ENCODE results near the gene ODAPH. TPM values are rescaled to one million over a fixed set of nuclear protein-coding genes. Genes with fewer than 3 reads are reported as not detected.
A peak's percentile ranks its signal among the peaks of the same experiment; 100 is the strongest.
"Not testable (repeated sequence)": the region's sequence is repeated elsewhere in the genome, so short reads cannot be mapped to it uniquely, and the experiment has no call there.

ODAPH gene
- total and polyA plus RNA-seq, 2 donors (not counting 1 experiment from before 2014, with no cell fraction given), result not detected

DNA sequence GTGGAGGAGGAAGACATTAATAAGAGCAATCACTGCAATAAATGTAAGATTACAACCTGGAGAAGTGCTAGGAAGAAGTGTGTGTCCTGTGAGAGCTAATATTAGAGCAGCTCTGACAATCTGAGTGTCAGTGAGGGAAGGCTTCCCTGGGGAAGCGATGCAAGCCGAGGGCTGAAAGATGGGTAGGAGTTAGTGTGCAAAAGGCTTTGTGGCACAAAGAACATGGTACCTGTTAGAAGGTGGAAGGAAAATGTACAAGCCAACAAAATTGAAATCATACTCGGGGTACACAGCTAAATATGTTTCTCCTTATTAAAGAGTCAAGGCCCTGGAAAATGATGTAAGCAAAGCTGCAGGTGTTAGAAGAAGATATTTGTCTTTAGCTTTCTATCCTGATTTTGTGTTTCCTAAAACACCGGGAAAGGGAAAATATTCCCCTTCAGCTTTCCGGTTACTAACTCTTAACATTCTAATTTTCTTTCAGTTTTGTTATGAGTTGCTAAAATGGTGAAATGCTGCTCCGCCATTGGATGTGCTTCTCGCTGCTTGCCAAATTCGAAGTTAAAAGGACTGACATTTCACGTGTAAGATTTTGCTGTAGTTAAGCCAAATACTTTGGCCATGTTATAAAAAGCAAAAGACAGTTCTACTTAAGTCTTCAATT lies 40.8 kb upstream of the ODAPH start:
- Histone ChIP-seq H3K9ac (ENCODE audit: insufficient read depth, low read length) (peak overlapping the region; percentile 96), H3K4me1 (ENCODE audit: control insufficient read depth, extremely low read depth, insufficient read depth, low read length) (peaks cover 3% of the 10 kb centered on the region), H3K79me2 (ENCODE audit: control insufficient read depth, insufficient read depth, low read length) (peaks cover 40% of the 10 kb centered on the region), H3K27me3 (ENCODE audit: control insufficient read depth, insufficient read depth, low read length) (no peaks in the 10 kb centered on the region), H3K4me2 (ENCODE audit: extremely low read depth, insufficient read depth, low read length) (peak overlapping the region; percentile 87), H3K27ac (ENCODE audit: insufficient read depth, low read length) (peak overlapping the region; percentile 97), H4K20me1 (ENCODE audit: control insufficient read depth, extremely low read depth, insufficient read depth, low read length) (no peaks in the 10 kb centered on the region), H3K4me3 (replicated peaks in 1 of 4; ENCODE audit: control extremely low read depth in 1 of 4, insufficient read depth in 1 of 4, low read depth in 3 of 4, low read length in 4 of 4) (peak overlapping the region; percentile 83 to 97 (median 86)), H2AFZ (ENCODE audit: low read length) (peak overlapping the region; percentile 99), H3K9me3 (ENCODE audit: control insufficient read depth, insufficient read depth, low read depth, low read length) (no peaks in the 10 kb centered on the region), H3K36me3 (ENCODE audit: control insufficient read depth, insufficient read depth, low read length) (peaks cover 6% of the 10 kb centered on the region)
- DNase-seq (ENCODE audit: low read depth in 2 of 2), result no peak
- no peak for TF ChIP-seq EZH2 (IDR thresholded peaks at IDR 0.05; ENCODE audit: low read length, missing control alignments)
- TF ChIP-seq, protein P1, sequence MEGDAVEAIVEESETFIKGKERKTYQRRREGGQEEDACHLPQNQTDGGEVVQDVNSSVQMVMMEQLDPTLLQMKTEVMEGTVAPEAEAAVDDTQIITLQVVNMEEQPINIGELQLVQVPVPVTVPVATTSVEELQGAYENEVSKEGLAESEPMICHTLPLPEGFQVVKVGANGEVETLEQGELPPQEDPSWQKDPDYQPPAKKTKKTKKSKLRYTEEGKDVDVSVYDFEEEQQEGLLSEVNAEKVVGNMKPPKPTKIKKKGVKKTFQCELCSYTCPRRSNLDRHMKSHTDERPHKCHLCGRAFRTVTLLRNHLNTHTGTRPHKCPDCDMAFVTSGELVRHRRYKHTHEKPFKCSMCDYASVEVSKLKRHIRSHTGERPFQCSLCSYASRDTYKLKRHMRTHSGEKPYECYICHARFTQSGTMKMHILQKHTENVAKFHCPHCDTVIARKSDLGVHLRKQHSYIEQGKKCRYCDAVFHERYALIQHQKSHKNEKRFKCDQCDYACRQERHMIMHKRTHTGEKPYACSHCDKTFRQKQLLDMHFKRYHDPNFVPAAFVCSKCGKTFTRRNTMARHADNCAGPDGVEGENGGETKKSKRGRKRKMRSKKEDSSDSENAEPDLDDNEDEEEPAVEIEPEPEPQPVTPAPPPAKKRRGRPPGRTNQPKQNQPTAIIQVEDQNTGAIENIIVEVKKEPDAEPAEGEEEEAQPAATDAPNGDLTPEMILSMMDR (conservative IDR thresholded peaks at IDR 0.05 in 1 of 2, IDR thresholded peaks at IDR 0.05 in 1 of 2; ENCODE audit: low read depth in 1 of 2, low read length in 2 of 2), result no peak

GRCh38 chr4:75516144-75516543 lies 39.7 kb upstream of the ODAPH start:
- no peaks in the 10 kb centered on the region for H3K27me3 ChIP-seq (ENCODE audit: control insufficient read depth, insufficient read depth, low read length)
- no peaks in the 10 kb centered on the region for H4K20me1 ChIP-seq (ENCODE audit: control insufficient read depth, extremely low read depth, insufficient read depth, low read length)
- no peak for DNase-seq (ENCODE audit: low read depth in 2 of 2)
- no peak overlapping the region for H3K4me3 ChIP-seq (replicated peaks in 1 of 4; ENCODE audit: control extremely low read depth in 1 of 4, insufficient read depth in 1 of 4, low read depth in 3 of 4, low read length in 4 of 4)
- H3K27ac ChIP-seq (ENCODE audit: insufficient read depth, low read length), result no peak overlapping the region
- H3K9me3 ChIP-seq (ENCODE audit: control insufficient read depth, insufficient read depth, low read depth, low read length), result no peaks in the 10 kb centered on the region
- no peaks in the 10 kb centered on the region for H3K4me1 ChIP-seq (ENCODE audit: control insufficient read depth, extremely low read depth, insufficient read depth, low read length)
- H3K4me2 ChIP-seq (ENCODE audit: extremely low read depth, insufficient read depth, low read length), result no peak overlapping the region
- H3K79me2 ChIP-seq (ENCODE audit: control insufficient read depth, insufficient read depth, low read length), result peaks cover 29% of the 10 kb centered on the region
- no peak for TF ChIP-seq EZH2 (IDR thresholded peaks at IDR 0.05; ENCODE audit: low read length, missing control alignments)
- TF ChIP-seq, protein P1 (conservative IDR thresholded peaks at IDR 0.05 in 1 of 2, IDR thresholded peaks at IDR 0.05 in 1 of 2; ENCODE audit: low read depth in 1 of 2, low read length in 2 of 2), result no peak
- no peak overlapping the region for H3K9ac ChIP-seq (ENCODE audit: insufficient read depth, low read length)
- H3K36me3 ChIP-seq (ENCODE audit: control insufficient read depth, insufficient read depth, low read length), result peaks cover 6% of the 10 kb centered on the region
- no peak overlapping the region for H2AFZ ChIP-seq (ENCODE audit: low read length)

GRCh38 chr4:75519452-75519851 lies 36.4 kb upstream of the ODAPH start:
- not testable (repeated sequence) for H3K27me3 ChIP-seq (ENCODE audit: control insufficient read depth, insufficient read depth, low read length); H3K27ac ChIP-seq (ENCODE audit: insufficient read depth, low read length); H3K4me1 ChIP-seq (ENCODE audit: control insufficient read depth, extremely low read depth, insufficient read depth, low read length); H2AFZ ChIP-seq (ENCODE audit: low read length); H3K9me3 ChIP-seq (ENCODE audit: control insufficient read depth, insufficient read depth, low read depth, low read length); H4K20me1 ChIP-seq (ENCODE audit: control insufficient read depth, extremely low read depth, insufficient read depth, low read length); H3K4me3 ChIP-seq (replicated peaks in 1 of 4; ENCODE audit: control extremely low read depth in 1 of 4, insufficient read depth in 1 of 4, low read depth in 3 of 4, low read length in 4 of 4); H3K79me2 ChIP-seq (ENCODE audit: control insufficient read depth, insufficient read depth, low read length); H3K36me3 ChIP-seq (ENCODE audit: control insufficient read depth, insufficient read depth, low read length); H3K4me2 ChIP-seq (ENCODE audit: extremely low read depth, insufficient read depth, low read length); DNase-seq (ENCODE audit: low read depth in 2 of 2); H3K9ac ChIP-seq (ENCODE audit: insufficient read depth, low read length)
